Lung (tissue), 12 donors: ENCODE measurements around the gene FAM81A. TPM values are rescaled to one million over a fixed set of nuclear protein-coding genes. Genes with fewer than 3 reads are reported as not detected.

ENCODE experiments used
- ATAC-seq: fragments of 200-7000 bp; cut with Tn5 transposase; one replicate; pipeline ENCODE4 v1.9.1; 2020; ENCODE audit warnings: moderate number of reproducible peaks; ENCODE audit not compliant: insufficient read depth, low FRiP score
- DNase-seq, 3 donors: peaks; one replicate each; pipeline ENCODE4 v3.0.0-alpha.2; 2013 to 2017
- H3K27ac ChIP-seq, 2 donors: one replicate each; pipeline ENCODE4 v1.5.1; 2013; ENCODE audit warnings: mild to moderate bottlenecking in 2 of 2, moderate library complexity in 2 of 2, control low read depth in 1 of 2, inconsistent platforms in 1 of 2, low read depth in 1 of 2, low read length in 1 of 2
- H3K27me3 ChIP-seq, 3 donors: one replicate each; pipeline ENCODE4 v1.5.1; 2013; ENCODE audit warnings: low read length in 2 of 3; ENCODE audit not compliant: control insufficient read depth in 3 of 3, insufficient read depth in 3 of 3
- H3K36me3 ChIP-seq, 4 donors: one replicate each; pipeline ENCODE4 v1.5.1; 2013; ENCODE audit warnings: low read length in 4 of 4, mild to moderate bottlenecking in 1 of 4, moderate library complexity in 1 of 4; ENCODE audit not compliant: control insufficient read depth in 4 of 4, insufficient read depth in 4 of 4
- H3K4me1 ChIP-seq, 5 donors: one replicate each; pipeline ENCODE4 v1.5.1; 2013; ENCODE audit warnings: low read length in 5 of 5, mild to moderate bottlenecking in 2 of 5, moderate library complexity in 1 of 5; ENCODE audit not compliant: control insufficient read depth in 5 of 5, insufficient read depth in 5 of 5
- H3K4me3 ChIP-seq: one replicate; pipeline ENCODE4 v1.5.1; 2013; ENCODE audit warnings: mild to moderate bottlenecking, control low read depth, moderate library complexity
- H3K9ac ChIP-seq, 2 donors: one replicate each; pipeline ENCODE4 v1.5.1; 2013; ENCODE audit warnings: low read length in 2 of 2, control low read depth in 1 of 2; ENCODE audit not compliant: insufficient read depth in 1 of 2
- H3K9me3 ChIP-seq, 4 donors: one replicate each; pipeline ENCODE4 v1.5.1; 2013; ENCODE audit warnings: low read length in 3 of 4, mild to moderate bottlenecking in 1 of 4, moderate library complexity in 1 of 4; ENCODE audit not compliant: control insufficient read depth in 4 of 4, insufficient read depth in 3 of 4
- CTCF ChIP-seq: IDR thresholded peaks from 2 replicates; pipeline ENCODE4 v1.5.1; 2012; ENCODE audit warnings: mild to moderate bottlenecking; ENCODE audit errors: control extremely low read depth, extremely low read depth
- WGBS, 2 donors: extraction: QIAGEN DNeasy Blood & Tissue Kit; methylation state at CpG; one replicate each; pipeline ENCODE4 v1.1.7; 2013; 5-methylcytosine and 5-hydroxymethylcytosine counted together
- polyA plus RNA-seq, 2 donors: library from polyadenylated mRNA; stranded (reverse); fragments of 200-250 nt; gene quantifications; one replicate each; pipeline ENCODE4 v1.2.1, GENCODE V29; 2013
- total RNA-seq, 2 donors: library from RNA; depleted of rRNA in 1 of 2; stranded (reverse); fragments of >200 nt in 1 of 2; gene quantifications; one replicate each; pipeline ENCODE4 v1.2.1, GENCODE V29; 2014 to 2021
- donor health status: control.
- donor health status: control.
- donor health status: Bipolar disorder and iron deficiency.
- donor health status: healthy.
- donor health status: DM: yes; HTN: yes; CAD: no.

Gene FAM81A
- total and polyA plus RNA-seq, 4 donors, result 0.67 to 2.9 (median 1.7) TPM

- H3K9ac ChIP-seq, result no peak overlapping the region
- no peak overlapping the region for H3K27ac ChIP-seq
- peaks cover 0 to 2% (median 0%) of the 10 kb centered on the region in 5 donors for H3K4me1 ChIP-seq
- no peaks in the 10 kb centered on the region for H3K36me3 ChIP-seq
- no peak overlapping the region for H3K4me3 ChIP-seq
- H3K9me3 ChIP-seq, result no peaks in the 10 kb centered on the region
- no peaks in the 10 kb centered on the region for H3K27me3 ChIP-seq
- DNase-seq, result no peak
- WGBS, 2 donors, result 93 to 96% methylated on average over 1 of the region's 1 CpG
- TF ChIP-seq CTCF, result no peak
- ATAC-seq, result no peak
Measured at GRCh38 chr15:59528429-59528828, 90.4 kb downstream of the FAM81A start.

DNA sequence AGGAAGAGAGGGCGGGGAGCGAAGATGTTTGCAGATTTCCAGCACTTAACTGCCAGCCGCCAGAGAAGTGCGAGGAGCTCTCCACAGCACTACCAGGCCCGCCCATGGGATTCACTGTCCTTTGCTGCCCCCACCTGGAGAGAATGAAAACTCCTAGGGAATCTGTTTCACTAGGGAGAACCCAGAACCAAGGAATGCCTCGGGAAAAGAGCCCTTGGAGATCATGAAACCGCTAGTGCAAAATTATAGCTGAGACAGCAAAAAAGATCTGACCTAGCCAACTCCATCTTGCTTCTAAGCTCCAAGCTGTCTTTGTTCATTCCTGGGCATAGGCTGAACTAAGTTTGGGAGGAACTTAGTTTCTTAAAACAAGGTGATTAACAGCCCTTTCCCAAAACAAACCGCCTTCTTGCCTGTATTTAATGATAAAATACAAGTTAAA, 91.0 kb downstream of the FAM81A start:
- Histone ChIP-seq H3K27me3 (no peaks in the 10 kb centered on the region), H3K9ac (no peak overlapping the region), H3K9me3 (no peaks in the 10 kb centered on the region), H3K36me3 (no peaks in the 10 kb centered on the region), H3K4me1 (peaks cover 0 to 2% (median 0%) of the 10 kb centered on the region in 5 donors), H3K27ac (no peak overlapping the region), H3K4me3 (no peak overlapping the region)
- peak; percentile 69 for TF ChIP-seq CTCF
- ATAC-seq, result peak; percentile 84
- peak; percentile 88 to 91 (median 90) for DNase-seq
- 13% methylated on average over 8 of the region's 8 CpGs for WGBS, 2 donors

GRCh38 chr15:59531066-59531675, 93.2 kb downstream of the FAM81A start:
- ATAC-seq (no peak), DNase-seq (peak in 2 of 3 donors; percentile 3 to 13)
- Histone ChIP-seq H3K9ac (no peak overlapping the region), H3K4me1 (peaks cover 0 to 2% (median 0%) of the 10 kb centered on the region in 5 donors), H3K27ac (no peak overlapping the region), H3K27me3 (no peaks in the 10 kb centered on the region), H3K36me3 (no peaks in the 10 kb centered on the region), H3K4me3 (no peak overlapping the region), H3K9me3 (no peaks in the 10 kb centered on the region)
- no peak for TF ChIP-seq CTCF
- WGBS, 2 donors, result 52 to 57% methylated on average over 9 of the region's 9 CpGs
